CD4-positive, alpha-beta memory T cell (primary cell): ENCODE measurements around the gene ITLN1. TPM values are rescaled to one million over a fixed set of nuclear protein-coding genes. Genes with fewer than 3 reads are reported as not detected.
A peak's percentile ranks its signal among the peaks of the same experiment; 100 is the strongest.

Experiments used
- CTCF ChIA-PET: fragments of 350-600 bp; sonication (Branson Sonifier 250); formaldehyde crosslinking; loops from one replicate; lab custom pipeline; 2021; ENCODE audit warnings: inconsistent platforms; ENCODE audit not compliant: partially characterized antibody; lab: Charles Lee
- POLR2A ChIA-PET: fragments of 350-600 bp; sonication (Branson Sonifier 250); formaldehyde crosslinking; loops from one replicate; lab custom pipeline; 2021; ENCODE audit not compliant: partially characterized antibody; lab: Charles Lee
- DNase-seq, 5 donors: peaks; one replicate each; pipeline versions ENCODE4 v3.0.0 to v3.0.0-alpha.2; 2020 to 2022; ENCODE audit warnings: mixed read lengths in 1 of 5
- H3K27ac ChIP-seq: one replicate; pipeline ENCODE4 v1.7.0; 2013; ENCODE audit warnings: low read depth, low read length
- H3K27me3 ChIP-seq: 2 replicates; pipeline ENCODE4 v1.7.0; 2013; ENCODE audit warnings: mild to moderate bottlenecking, low read length, moderate library complexity; ENCODE audit not compliant: insufficient read depth
- H3K36me3 ChIP-seq: 2 replicates; pipeline ENCODE4 v1.7.0; 2013; ENCODE audit warnings: mild to moderate bottlenecking, low read length, moderate library complexity; ENCODE audit not compliant: insufficient read depth
- H3K4me1 ChIP-seq: 2 replicates; pipeline ENCODE4 v1.7.0; 2013; ENCODE audit warnings: mild to moderate bottlenecking, low read length, moderate library complexity; ENCODE audit not compliant: insufficient read depth
- H3K4me3 ChIP-seq, 2 donors: one replicate each; pipeline ENCODE4 v1.7.0; 2013; ENCODE audit warnings: low read length in 2 of 2, mild to moderate bottlenecking in 1 of 2
- H3K9me3 ChIP-seq, 2 donors: one replicate each; pipeline ENCODE4 v1.7.0; 2013; ENCODE audit warnings: low read length in 2 of 2, control low read depth in 1 of 2; ENCODE audit not compliant: control insufficient read depth in 1 of 2
- H3K27ac Mint-ChIP-seq, 7 donors: one replicate each; pipeline ENCODE4 v1.8.0; 2020 to 2021; ENCODE audit warnings: mixed read lengths in 7 of 7, mild to moderate bottlenecking in 6 of 7, inconsistent platforms in 3 of 7, moderate library complexity in 3 of 7
- H3K27me3 Mint-ChIP-seq, 2 donors: one replicate each; pipeline ENCODE4 v1.8.0; 2020 to 2021; ENCODE audit warnings: mixed read lengths in 2 of 2
- H3K36me3 Mint-ChIP-seq, 2 donors: one replicate each; pipeline ENCODE4 v1.8.0; 2020 to 2021; ENCODE audit warnings: mixed read lengths in 2 of 2, inconsistent platforms in 1 of 2, mild to moderate bottlenecking in 1 of 2
- H3K4me1 Mint-ChIP-seq, 4 donors: one replicate each; pipeline ENCODE4 v1.8.0; 2020 to 2021; ENCODE audit warnings: mixed read lengths in 4 of 4, mild to moderate bottlenecking in 1 of 4
- H3K4me3 Mint-ChIP-seq, 8 donors: one replicate each; pipeline ENCODE4 v1.8.0; 2020 to 2021; ENCODE audit warnings: mixed read lengths in 8 of 8, mild to moderate bottlenecking in 7 of 8, moderate library complexity in 6 of 8, inconsistent platforms in 3 of 8
- H3K9me3 Mint-ChIP-seq, 8 donors: one replicate each; pipeline ENCODE4 v1.8.0; 2020 to 2021; ENCODE audit warnings: mixed read lengths in 8 of 8, mild to moderate bottlenecking in 5 of 8, inconsistent platforms in 3 of 8, moderate library complexity in 1 of 8
- intact Hi-C: fragments of 100-400 bp; cut with micrococcal nuclease; formaldehyde crosslinking; loops from one replicate; pipeline ENCODE4 v1.15.1; 2023
- polyA plus RNA-seq, 2 donors: library from polyadenylated mRNA; unstranded; fragments of 300-500 nt; fragmentation: Illumina TruSeq; gene quantifications; one replicate each; pipeline ENCODE4 v1.2.3, GENCODE V29; 2021
- total RNA-seq, 2 experiments: library from RNA; stranded (reverse); gene quantifications; one replicate each; pipeline ENCODE4 v1.2.3, GENCODE V29; 2021

ITLN1 gene
- total and polyA plus RNA-seq, 4 experiments from 2014 or later: not detected

GRCh38 chr1:160865337-160865736 lies 19.6 kb downstream of the ITLN1 start:
- ChIA-PET POLR2A (no interaction called here), CTCF (interaction anchor here (0.7 to 1.4 kb wide), 2 partner anchors 30 to 1035 kb away, joined by 3 to 4 read pairs; no protein-coding TSS in a partner anchor)
- H3K27ac Mint-ChIP-seq: no peak overlapping the region

GRCh38 chr1:160864173-160864572 lies 20.8 kb downstream of the ITLN1 start:
- CTCF ChIA-PET: interaction anchor here (1.0 kb wide), 1 partner anchor 27 kb away, joined by 3 read pairs; no protein-coding TSS in a partner anchor
- no peak overlapping the region for H3K27ac ChIP-seq
- Mint-ChIP-seq H3K4me3 (no peak overlapping the region), H3K4me1 (peaks cover 5 to 25% (median 13%) of the 10 kb centered on the region in 4 donors), H3K36me3 (no peaks in the 10 kb centered on the region), H3K27me3 (no peaks in the 10 kb centered on the region), H3K27ac (no peak overlapping the region), H3K9me3 (no peaks in the 10 kb centered on the region)
- no peak for DNase-seq
- no peak overlapping the region for H3K4me3 ChIP-seq
- peaks cover 12% of the 10 kb centered on the region for H3K4me1 ChIP-seq
- H3K9me3 ChIP-seq: no peaks in the 10 kb centered on the region
- H3K36me3 ChIP-seq: no peaks in the 10 kb centered on the region
- POLR2A ChIA-PET: interaction anchor here (0.7 kb wide), 1 partner anchor 132 kb away, joined by 3 read pairs; no protein-coding TSS in a partner anchor
- intact Hi-C loops: no loop called here
- no peaks in the 10 kb centered on the region for H3K27me3 ChIP-seq

More at GRCh38 chr1:160865337-160865736, 19.6 kb downstream of the ITLN1 start:
- Mint-ChIP-seq H3K9me3 (no peaks in the 10 kb centered on the region), H3K36me3 (no peaks in the 10 kb centered on the region), H3K27me3 (no peaks in the 10 kb centered on the region), H3K4me3 (no peak overlapping the region), H3K4me1 (peaks cover 5 to 23% (median 12%) of the 10 kb centered on the region in 4 donors)
- peaks cover 12% of the 10 kb centered on the region for H3K4me1 ChIP-seq
- H3K9me3 ChIP-seq: no peaks in the 10 kb centered on the region
- H3K36me3 ChIP-seq: no peaks in the 10 kb centered on the region
- no peak overlapping the region for H3K27ac ChIP-seq
- H3K4me3 ChIP-seq: no peak overlapping the region
- no peaks in the 10 kb centered on the region for H3K27me3 ChIP-seq
- DNase-seq: no peak
- intact Hi-C loops: no loop called here

GRCh38 chr1:160863774-160864131 lies 21.2 kb downstream of the ITLN1 start:
- Histone ChIP-seq H3K4me1 (peaks cover 12% of the 10 kb centered on the region), H3K9me3 (no peaks in the 10 kb centered on the region), H3K27ac (no peak overlapping the region), H3K27me3 (no peaks in the 10 kb centered on the region), H3K4me3 (no peak overlapping the region), H3K36me3 (no peaks in the 10 kb centered on the region)
- ChIA-PET POLR2A (no interaction called here), CTCF (interaction anchor here (1.0 kb wide), 1 partner anchor 26 kb away, joined by 3 read pairs; no protein-coding TSS in a partner anchor)
- no peaks in the 10 kb centered on the region for H3K9me3 Mint-ChIP-seq
- DNase-seq: no peak
- intact Hi-C loops: no loop called here
- peak overlapping the region in 1 of 7 donors; percentile 63 for H3K27ac Mint-ChIP-seq
- H3K27me3 Mint-ChIP-seq: no peaks in the 10 kb centered on the region
- H3K4me1 Mint-ChIP-seq: peaks cover 5 to 25% (median 15%) of the 10 kb centered on the region in 4 donors
- H3K4me3 Mint-ChIP-seq: peak overlapping the region in 1 of 8 donors; percentile 30
- no peaks in the 10 kb centered on the region for H3K36me3 Mint-ChIP-seq

GRCh38 chr1:160863061-160863773 lies 21.8 kb downstream of the ITLN1 start:
- intact Hi-C loops: no loop called here

GRCh38 chr1:160862203-160863060 lies 22.5 kb downstream of the ITLN1 start, which contains the start of gene CD244:
Gene CD244, minus strand, starts transcription at chr1:160862887. Its CDS starts 210 bp downstream, at chr1:160862677.
- Mint-ChIP-seq H3K36me3 (no peaks in the 10 kb centered on the region), H3K4me1 (peaks cover 5 to 25% (median 15%) of the 10 kb centered on the region in 4 donors), H3K4me3 (peak within 1 kb of the TSS in 5 of 8 donors; percentile 30 to 67 (median 36)), H3K27me3 (no peaks in the 10 kb centered on the region), H3K27ac (peak within 1 kb of the TSS in 5 of 7 donors; percentile 35 to 77 (median 72)), H3K9me3 (no peaks in the 10 kb centered on the region)
- H3K36me3 ChIP-seq: no peaks in the 10 kb centered on the region
- intact Hi-C loops: no loop called here
- DNase-seq: peak in 4 of 5 donors; percentile 13 to 53 (median 27)
- POLR2A ChIA-PET: no interaction called here
- no peak within 1 kb of the TSS for H3K4me3 ChIP-seq
- no peaks in the 10 kb centered on the region for H3K9me3 ChIP-seq
- no peaks in the 10 kb centered on the region for H3K27me3 ChIP-seq
- CTCF ChIA-PET: interaction anchor here (0.6 to 1.8 kb wide), 6 partner anchors 15 to 128 kb away, joined by 3 to 10 read pairs (median 3); partner anchors contain the start of gene ITLN1
- no peak within 1 kb of the TSS for H3K27ac ChIP-seq
- peaks cover 12% of the 10 kb centered on the region for H3K4me1 ChIP-seq

More at GRCh38 chr1:160863061-160863773, 21.8 kb downstream of the ITLN1 start:
- Mint-ChIP-seq H3K27me3 (no peaks in the 10 kb centered on the region), H3K36me3 (no peaks in the 10 kb centered on the region), H3K27ac (peak overlapping the region in 4 of 7 donors; percentile 29 to 77 (median 60)), H3K9me3 (no peaks in the 10 kb centered on the region), H3K4me3 (peak overlapping the region in 4 of 8 donors; percentile 30 to 67 (median 38)), H3K4me1 (peaks cover 5 to 25% (median 15%) of the 10 kb centered on the region in 4 donors)
- H3K4me3 ChIP-seq: no peak overlapping the region
- ChIA-PET CTCF (interaction anchor here (0.6 to 1.7 kb wide), 4 partner anchors 14 to 127 kb away, joined by 3 to 10 read pairs (median 3); partner anchors contain the start of gene ITLN1), POLR2A (no interaction called here)
- H3K9me3 ChIP-seq: no peaks in the 10 kb centered on the region
- H3K4me1 ChIP-seq: peaks cover 12% of the 10 kb centered on the region
- no peak for DNase-seq
- H3K27me3 ChIP-seq: no peaks in the 10 kb centered on the region
- H3K27ac ChIP-seq: no peak overlapping the region
- no peaks in the 10 kb centered on the region for H3K36me3 ChIP-seq

- no peaks in the 10 kb centered on the region for H3K36me3 ChIP-seq
- H3K4me3 ChIP-seq: no peak overlapping the region
- no peak for DNase-seq
- no peaks in the 10 kb centered on the region for H3K27me3 ChIP-seq
- Mint-ChIP-seq H3K27ac (peak overlapping the region in 1 of 7 donors; percentile 12), H3K4me3 (peak overlapping the region in 1 of 8 donors; percentile 30), H3K9me3 (no peaks in the 10 kb centered on the region), H3K27me3 (no peaks in the 10 kb centered on the region), H3K4me1 (peaks cover 5 to 25% (median 15%) of the 10 kb centered on the region in 4 donors), H3K36me3 (no peaks in the 10 kb centered on the region)
- ChIA-PET CTCF (interaction anchor here (1.2 to 1.8 kb wide), 2 partner anchors 23 to 26 kb away, joined by 3 to 6 read pairs; no protein-coding TSS in a partner anchor), POLR2A (no interaction called here)
- peaks cover 14% of the 10 kb centered on the region for H3K4me1 ChIP-seq
- intact Hi-C loops: no loop called here
- no peaks in the 10 kb centered on the region for H3K9me3 ChIP-seq
- no peak overlapping the region for H3K27ac ChIP-seq
Observed at GRCh38 chr1:160860840-160861505, 24.0 kb downstream of the ITLN1 start.
